Erythroblast (primary cell): ENCODE measurements around the gene P2RY14.

Experiments used
- GATA1 ChIP-seq: IDR thresholded peaks from 2 replicates; pipeline ENCODE4 v1.6.1; 2011; ENCODE audit warnings: low read depth, mild to moderate bottlenecking, control low read depth, low read length, moderate library complexity
- POLR2A ChIP-seq: IDR thresholded peaks from 2 replicates; pipeline ENCODE4 v1.6.1; 2011; ENCODE audit warnings: mild to moderate bottlenecking, low read length

DNA sequence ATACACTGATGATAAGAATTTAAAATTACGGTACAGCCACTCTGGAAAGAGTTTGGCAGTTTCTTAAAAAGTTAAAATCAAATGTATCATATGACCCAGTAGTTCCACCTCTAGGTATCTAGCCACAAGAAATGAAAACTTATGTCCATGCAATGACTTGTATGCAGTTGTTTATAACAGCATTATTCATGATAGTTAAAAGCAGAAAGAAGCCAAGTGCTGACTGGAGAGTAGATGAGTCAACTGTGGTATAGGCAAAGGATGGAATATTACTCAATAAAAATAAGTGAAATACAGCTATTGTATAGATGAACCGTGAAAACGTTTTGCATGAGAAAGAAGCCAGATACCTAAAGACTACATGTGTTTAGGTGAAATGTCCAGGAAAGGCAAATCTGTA, 23.4 kb upstream of the P2RY14 start:
- no peak for TF ChIP-seq POLR2A
- TF ChIP-seq GATA1: no peak
